ENCODE measurements around the gene PEPD. TPM values are rescaled to one million over a fixed set of nuclear protein-coding genes. Genes with fewer than 3 reads are reported as not detected.
A peak's percentile ranks its signal among the peaks of the same experiment; 100 is the strongest.
"Not testable (repeated sequence)": the region's sequence is repeated elsewhere in the genome, so short reads cannot be mapped to it uniquely, and the experiment has no call there.

The PEPD gene
- total RNA-seq, 1 donor from 2014 or later, result 24.0 TPM

GRCh38 chr19:33484226-33484774 lies 37.3 kb downstream of the PEPD start:
- Histone ChIP-seq H3K27me3 (ENCODE audit: control insufficient read depth in 3 of 3, insufficient read depth in 3 of 3, low read length in 3 of 3) (no peaks in the 10 kb centered on the region), H3K9ac (ENCODE audit: low read depth in 1 of 3, low read length in 3 of 3) (no peak overlapping the region), H3K27ac (ENCODE audit: low read depth, low read length) (no peak overlapping the region), H3K36me3 (ENCODE audit: control insufficient read depth in 3 of 3, insufficient read depth in 3 of 3, low read length in 3 of 3) (peaks cover 0 to 11% (median 2%) of the 10 kb centered on the region in 3 donors), H3K4me3 (ENCODE audit: low read length in 3 of 3) (no peak overlapping the region), H3K9me3 (ENCODE audit: control insufficient read depth in 3 of 3, low read length in 3 of 3) (no peaks in the 10 kb centered on the region), H3K4me1 (ENCODE audit: control insufficient read depth in 3 of 3, insufficient read depth in 3 of 3, low read length in 3 of 3) (peaks cover 9 to 25% (median 13%) of the 10 kb centered on the region in 3 donors)

GRCh38 chr19:33482476-33482875 lies 39.1 kb downstream of the PEPD start:
- H3K36me3 ChIP-seq (ENCODE audit: control insufficient read depth in 3 of 3, insufficient read depth in 3 of 3, low read length in 3 of 3), result peaks cover 2 to 12% (median 9%) of the 10 kb centered on the region in 3 donors
- no peaks in the 10 kb centered on the region for H3K27me3 ChIP-seq (ENCODE audit: control insufficient read depth in 3 of 3, insufficient read depth in 3 of 3, low read length in 3 of 3)
- H3K27ac ChIP-seq (ENCODE audit: low read depth, low read length), result no peak overlapping the region
- H3K4me3 ChIP-seq (ENCODE audit: low read length in 3 of 3), result no peak overlapping the region
- no peak overlapping the region for H3K9ac ChIP-seq (ENCODE audit: low read depth in 1 of 3, low read length in 3 of 3)
- H3K4me1 ChIP-seq (ENCODE audit: control insufficient read depth in 3 of 3, insufficient read depth in 3 of 3, low read length in 3 of 3), result peaks cover 9 to 24% (median 13%) of the 10 kb centered on the region in 3 donors
- H3K9me3 ChIP-seq (ENCODE audit: control insufficient read depth in 3 of 3, low read length in 3 of 3), result no peaks in the 10 kb centered on the region

- no peaks in the 10 kb centered on the region for H3K9me3 ChIP-seq (ENCODE audit: control insufficient read depth in 3 of 3, low read length in 3 of 3)
- H3K27me3 ChIP-seq (ENCODE audit: control insufficient read depth in 3 of 3, insufficient read depth in 3 of 3, low read length in 3 of 3), result no peaks in the 10 kb centered on the region
- no peak overlapping the region for H3K9ac ChIP-seq (ENCODE audit: low read depth in 1 of 3, low read length in 3 of 3)
- H3K36me3 ChIP-seq (ENCODE audit: control insufficient read depth in 3 of 3, insufficient read depth in 3 of 3, low read length in 3 of 3), result peaks cover 8 to 18% (median 10%) of the 10 kb centered on the region in 3 donors
- no peak overlapping the region for H3K4me3 ChIP-seq (ENCODE audit: low read length in 3 of 3)
- no peak overlapping the region for H3K27ac ChIP-seq (ENCODE audit: low read depth, low read length)
- peaks cover 5 to 17% (median 7%) of the 10 kb centered on the region in 3 donors for H3K4me1 ChIP-seq (ENCODE audit: control insufficient read depth in 3 of 3, insufficient read depth in 3 of 3, low read length in 3 of 3)
Measured at GRCh38 chr19:33481863-33482262, 39.7 kb downstream of the PEPD start.

- not testable (repeated sequence) for H3K9me3 ChIP-seq (ENCODE audit: control insufficient read depth in 3 of 3, low read length in 3 of 3); H3K27me3 ChIP-seq (ENCODE audit: control insufficient read depth in 3 of 3, insufficient read depth in 3 of 3, low read length in 3 of 3); H3K9ac ChIP-seq (ENCODE audit: low read depth in 1 of 3, low read length in 3 of 3); H3K4me3 ChIP-seq (ENCODE audit: low read length in 3 of 3); H3K4me1 ChIP-seq (ENCODE audit: control insufficient read depth in 3 of 3, insufficient read depth in 3 of 3, low read length in 3 of 3); H3K27ac ChIP-seq (ENCODE audit: low read depth, low read length)
- H3K36me3 ChIP-seq (ENCODE audit: control insufficient read depth in 3 of 3, insufficient read depth in 3 of 3, low read length in 3 of 3), result peaks cover 10 to 20% (median 11%) of the 10 kb centered on the region in 3 donors
Measured at GRCh38 chr19:33479570-33479969, 42.0 kb downstream of the PEPD start.

- no peak overlapping the region for H3K9ac ChIP-seq (ENCODE audit: low read depth in 1 of 3, low read length in 3 of 3)
Measured at GRCh38 chr19:33477781-33478180, 43.8 kb downstream of the PEPD start.

GRCh38 chr19:33476151-33476707 lies 45.4 kb downstream of the PEPD start:
- Histone ChIP-seq H3K36me3 (ENCODE audit: control insufficient read depth in 3 of 3, insufficient read depth in 3 of 3, low read length in 3 of 3) (peaks cover 9 to 22% (median 10%) of the 10 kb centered on the region in 3 donors), H3K27me3 (ENCODE audit: control insufficient read depth in 3 of 3, insufficient read depth in 3 of 3, low read length in 3 of 3) (no peaks in the 10 kb centered on the region), H3K9ac (ENCODE audit: low read depth in 1 of 3, low read length in 3 of 3) (no peak overlapping the region), H3K27ac (ENCODE audit: low read depth, low read length) (no peak overlapping the region), H3K4me3 (ENCODE audit: low read length in 3 of 3) (no peak overlapping the region), H3K9me3 (ENCODE audit: control insufficient read depth in 3 of 3, low read length in 3 of 3) (no peaks in the 10 kb centered on the region), H3K4me1 (ENCODE audit: control insufficient read depth in 3 of 3, insufficient read depth in 3 of 3, low read length in 3 of 3) (peaks cover 5 to 20% (median 12%) of the 10 kb centered on the region in 3 donors)

More at GRCh38 chr19:33477781-33478180, 43.8 kb downstream of the PEPD start:
- Histone ChIP-seq H3K9me3 (ENCODE audit: control insufficient read depth in 3 of 3, low read length in 3 of 3) (no peaks in the 10 kb centered on the region), H3K27ac (ENCODE audit: low read depth, low read length) (no peak overlapping the region), H3K4me1 (ENCODE audit: control insufficient read depth in 3 of 3, insufficient read depth in 3 of 3, low read length in 3 of 3) (peaks cover 5 to 14% (median 12%) of the 10 kb centered on the region in 3 donors), H3K27me3 (ENCODE audit: control insufficient read depth in 3 of 3, insufficient read depth in 3 of 3, low read length in 3 of 3) (no peaks in the 10 kb centered on the region), H3K36me3 (ENCODE audit: control insufficient read depth in 3 of 3, insufficient read depth in 3 of 3, low read length in 3 of 3) (peaks cover 10 to 22% (median 11%) of the 10 kb centered on the region in 3 donors), H3K4me3 (ENCODE audit: low read length in 3 of 3) (no peak overlapping the region)

GRCh38 chr19:33473653-33474305 lies 47.8 kb downstream of the PEPD start:
- Histone ChIP-seq H3K27me3 (ENCODE audit: control insufficient read depth in 3 of 3, insufficient read depth in 3 of 3, low read length in 3 of 3) (no peaks in the 10 kb centered on the region), H3K9me3 (ENCODE audit: control insufficient read depth in 3 of 3, low read length in 3 of 3) (no peaks in the 10 kb centered on the region), H3K9ac (ENCODE audit: low read depth in 1 of 3, low read length in 3 of 3) (peak overlapping the region in 2 of 3 donors; percentile 6 to 40), H3K36me3 (ENCODE audit: control insufficient read depth in 3 of 3, insufficient read depth in 3 of 3, low read length in 3 of 3) (peaks cover 9 to 24% (median 10%) of the 10 kb centered on the region in 3 donors), H3K4me1 (ENCODE audit: control insufficient read depth in 3 of 3, insufficient read depth in 3 of 3, low read length in 3 of 3) (peaks cover 5 to 20% (median 12%) of the 10 kb centered on the region in 3 donors), H3K27ac (ENCODE audit: low read depth, low read length) (no peak overlapping the region), H3K4me3 (ENCODE audit: low read length in 3 of 3) (no peak overlapping the region)

- no peaks in the 10 kb centered on the region for H3K9me3 ChIP-seq (ENCODE audit: control insufficient read depth in 3 of 3, low read length in 3 of 3)
- H3K27ac ChIP-seq (ENCODE audit: low read depth, low read length), result no peak overlapping the region
- no peak overlapping the region for H3K4me3 ChIP-seq (ENCODE audit: low read length in 3 of 3)
- H3K9ac ChIP-seq (ENCODE audit: low read depth in 1 of 3, low read length in 3 of 3), result peak overlapping the region in 1 of 3 donors; percentile 6
- peaks cover 6 to 23% (median 9%) of the 10 kb centered on the region in 3 donors for H3K36me3 ChIP-seq (ENCODE audit: control insufficient read depth in 3 of 3, insufficient read depth in 3 of 3, low read length in 3 of 3)
- H3K27me3 ChIP-seq (ENCODE audit: control insufficient read depth in 3 of 3, insufficient read depth in 3 of 3, low read length in 3 of 3), result no peaks in the 10 kb centered on the region
- H3K4me1 ChIP-seq (ENCODE audit: control insufficient read depth in 3 of 3, insufficient read depth in 3 of 3, low read length in 3 of 3), result peaks cover 5 to 20% (median 12%) of the 10 kb centered on the region in 3 donors
Measured at GRCh38 chr19:33472691-33473652, 48.6 kb downstream of the PEPD start.

GRCh38 chr19:33472226-33472625 lies 49.4 kb downstream of the PEPD start:
- H3K9me3 ChIP-seq (ENCODE audit: control insufficient read depth in 3 of 3, low read length in 3 of 3), result no peaks in the 10 kb centered on the region
- no peaks in the 10 kb centered on the region for H3K27me3 ChIP-seq (ENCODE audit: control insufficient read depth in 3 of 3, insufficient read depth in 3 of 3, low read length in 3 of 3)
- no peak overlapping the region for H3K9ac ChIP-seq (ENCODE audit: low read depth in 1 of 3, low read length in 3 of 3)
- no peak overlapping the region for H3K27ac ChIP-seq (ENCODE audit: low read depth, low read length)
- H3K4me1 ChIP-seq (ENCODE audit: control insufficient read depth in 3 of 3, insufficient read depth in 3 of 3, low read length in 3 of 3), result peaks cover 5 to 20% (median 12%) of the 10 kb centered on the region in 3 donors
- no peak overlapping the region for H3K4me3 ChIP-seq (ENCODE audit: low read length in 3 of 3)
- peaks cover 0 to 15% (median 6%) of the 10 kb centered on the region in 3 donors for H3K36me3 ChIP-seq (ENCODE audit: control insufficient read depth in 3 of 3, insufficient read depth in 3 of 3, low read length in 3 of 3)
